GM18951 (cell line): ENCODE measurements around the gene AP1B1.
"Not testable (repeated sequence)": the region's sequence is repeated elsewhere in the genome, so short reads cannot be mapped to it uniquely, and the experiment has no call there.

Source experiments
- POLR2A ChIP-seq: IDR thresholded peaks from 4 replicates; pipeline ENCODE4 v1.6.1; 2011; ENCODE audit warnings: mild to moderate bottlenecking; ENCODE audit not compliant: insufficient read length, insufficient read depth; ENCODE audit errors: extremely low read depth
- in situ Hi-C: fragments of 300-500 bp; cut with MboI; formaldehyde crosslinking; loops from one replicate; pipeline ENCODE4 v1.12.0; 2022; ENCODE audit warnings: low sequenced_read_pairs, mixed read lengths, inconsistent platforms; ENCODE audit not compliant: unreplicated experiment

Gene AP1B1

GRCh38 chr22:29348041-29348440 is 40.3 kb downstream of the AP1B1 start:
- in situ Hi-C loops: no loop called here
- TF ChIP-seq POLR2A: no peak

- in situ Hi-C loops: no loop called here
Observed at GRCh38 chr22:29346659-29347058, 41.7 kb downstream of the AP1B1 start.

GRCh38 chr22:29345932-29346331 is 42.4 kb downstream of the AP1B1 start:
- in situ Hi-C loops: no loop called here
- TF ChIP-seq POLR2A: no peak

More at GRCh38 chr22:29346659-29347058, 41.7 kb downstream of the AP1B1 start:
- no peak for TF ChIP-seq POLR2A

- in situ Hi-C loops: not testable (repeated sequence)
Observed at GRCh38 chr22:29344889-29345288, 43.5 kb downstream of the AP1B1 start.

- TF ChIP-seq POLR2A: no peak
- in situ Hi-C loops: no loop called here
Observed at GRCh38 chr22:29344137-29344536, 44.2 kb downstream of the AP1B1 start.

- in situ Hi-C loops: no loop called here
Observed at GRCh38 chr22:29343313-29343805, 45.0 kb downstream of the AP1B1 start.

GRCh38 chr22:29342577-29343312 is 45.6 kb downstream of the AP1B1 start:
- TF ChIP-seq POLR2A: no peak
- in situ Hi-C loops: no loop called here

More at GRCh38 chr22:29343313-29343805, 45.0 kb downstream of the AP1B1 start:
- no peak for TF ChIP-seq POLR2A

- TF ChIP-seq POLR2A: no peak
Observed at GRCh38 chr22:29342177-29342576, 46.2 kb downstream of the AP1B1 start.

GRCh38 chr22:29341849-29342127 is 46.6 kb downstream of the AP1B1 start:
- TF ChIP-seq POLR2A: no peak
- in situ Hi-C loops: no loop called here

More at GRCh38 chr22:29342177-29342576, 46.2 kb downstream of the AP1B1 start:
- in situ Hi-C loops: no loop called here

- in situ Hi-C loops: no loop called here
Observed at GRCh38 chr22:29341056-29341848, 47.1 kb downstream of the AP1B1 start.

GRCh38 chr22:29340566-29340965 is 47.8 kb downstream of the AP1B1 start:
- TF ChIP-seq POLR2A: no peak
- in situ Hi-C loops: no loop called here

More at GRCh38 chr22:29341056-29341848, 47.1 kb downstream of the AP1B1 start:
- no peak for TF ChIP-seq POLR2A

GRCh38 chr22:29339381-29340235 is 48.8 kb downstream of the AP1B1 start:
- in situ Hi-C loops: no loop called here

GRCh38 chr22:29338398-29338797 is 50.0 kb downstream of the AP1B1 start:
- TF ChIP-seq POLR2A: no peak
- in situ Hi-C loops: no loop called here

More at GRCh38 chr22:29339381-29340235, 48.8 kb downstream of the AP1B1 start:
- TF ChIP-seq POLR2A: no peak
